Esophagus (tissue), 2 donors: Measurements from ENCODE around the gene NOL9. TPM values are rescaled to one million over a fixed set of nuclear protein-coding genes. Genes with fewer than 3 reads are reported as not detected.

ENCODE experiments used
- H3K27ac ChIP-seq, 2 donors: one replicate each; pipeline ENCODE4 v1.5.1; 2013; ENCODE audit warnings: low read depth in 2 of 2, mild to moderate bottlenecking in 2 of 2, inconsistent platforms in 1 of 2, low read length in 1 of 2, moderate library complexity in 1 of 2
- H3K27me3 ChIP-seq, 2 donors: one replicate each; pipeline ENCODE4 v1.6.1; 2013; ENCODE audit warnings: low read length in 2 of 2, control low read depth in 1 of 2, mild to moderate bottlenecking in 1 of 2; ENCODE audit not compliant: insufficient read depth in 2 of 2, control insufficient read depth in 1 of 2
- H3K36me3 ChIP-seq, 2 donors: one replicate each; pipeline ENCODE4 v1.6.1; 2013; ENCODE audit warnings: low read length in 1 of 2; ENCODE audit not compliant: control insufficient read depth in 2 of 2, insufficient read depth in 2 of 2
- H3K4me1 ChIP-seq, 2 donors: one replicate each; pipeline ENCODE4 v1.6.1; 2013; ENCODE audit warnings: low read length in 1 of 2; ENCODE audit not compliant: control insufficient read depth in 2 of 2, insufficient read depth in 2 of 2
- H3K4me3 ChIP-seq, 2 donors: one replicate each; pipeline ENCODE4 v1.5.1; 2013; ENCODE audit warnings: low read length in 2 of 2, mild to moderate bottlenecking in 2 of 2, low read depth in 1 of 2, moderate library complexity in 1 of 2
- H3K9me3 ChIP-seq, 2 donors: one replicate each; pipeline ENCODE4 v1.6.1; 2013; ENCODE audit warnings: mild to moderate bottlenecking in 2 of 2, low read depth in 1 of 2, low read length in 1 of 2, moderate library complexity in 1 of 2; ENCODE audit not compliant: control insufficient read depth in 2 of 2, insufficient read depth in 1 of 2
- WGBS, 2 donors: extraction: QIAGEN DNeasy Blood & Tissue Kit; methylation state at CpG; one replicate each; pipeline ENCODE4 v1.1.7; 2013; 5-methylcytosine and 5-hydroxymethylcytosine counted together
- polyA plus RNA-seq, 2 donors: library from polyadenylated mRNA; stranded (reverse); fragments of 200-250 nt; gene quantifications; one replicate each; pipeline ENCODE4 v1.2.3, GENCODE V29; 2013
- donor health status: healthy with polysubstance abuse.
- donor health status: Bipolar disorder and iron deficiency.

The NOL9 gene
- polyA plus RNA-seq, 2 donors = 3.8 to 5.7 TPM

- Histone ChIP-seq H3K27me3 (no peaks in the 10 kb centered on the region), H3K27ac (no peak overlapping the region), H3K36me3 (no peaks in the 10 kb centered on the region), H3K9me3 (no peaks in the 10 kb centered on the region), H3K4me1 (no peaks in the 10 kb centered on the region), H3K4me3 (no peak overlapping the region)
- WGBS, 2 donors = 89 to 91% methylated on average over 11 of the region's 11 CpGs
These were observed 45.5 kb downstream of the NOL9 start for GRCh38 chr1:6508816-6509189.

DNA sequence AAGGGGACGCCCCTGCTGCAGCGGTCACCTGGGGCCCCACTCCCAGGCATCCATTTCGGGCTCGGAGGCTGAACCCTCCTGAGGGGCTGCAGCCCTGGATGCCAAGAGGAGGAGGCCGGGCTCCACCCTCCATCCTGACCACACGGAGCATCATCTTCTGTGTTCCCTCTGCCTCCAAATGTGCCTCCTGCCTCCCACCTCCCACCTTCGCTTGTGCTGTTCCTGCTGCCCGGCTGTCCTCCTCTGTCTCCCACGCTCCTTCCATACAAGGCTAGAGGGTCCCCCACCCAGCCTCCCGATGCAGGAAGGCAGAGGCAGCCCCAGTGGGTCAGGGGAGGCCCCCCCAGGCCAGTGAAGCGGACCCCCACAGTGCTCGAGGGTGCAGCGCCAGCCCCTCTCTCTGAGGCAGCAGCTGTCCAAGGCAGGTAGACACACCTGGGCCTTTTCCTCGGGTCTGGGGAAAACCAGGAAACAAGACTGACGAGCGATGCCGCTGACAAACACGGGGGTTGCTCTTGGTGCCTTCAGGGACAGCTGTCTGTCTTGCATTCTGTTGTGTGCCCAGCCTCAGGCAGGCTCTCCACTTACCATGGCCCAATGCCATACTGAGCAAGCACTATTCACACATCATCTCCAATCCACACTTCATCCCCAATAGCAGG is 46.0 kb downstream of the NOL9 start:
- 83 to 86% methylated on average over 18 of the region's 18 CpGs for WGBS, 2 donors
- Histone ChIP-seq H3K27me3 (no peaks in the 10 kb centered on the region), H3K4me1 (no peaks in the 10 kb centered on the region), H3K36me3 (no peaks in the 10 kb centered on the region), H3K27ac (no peak overlapping the region), H3K4me3 (no peak overlapping the region), H3K9me3 (no peaks in the 10 kb centered on the region)

DNA sequence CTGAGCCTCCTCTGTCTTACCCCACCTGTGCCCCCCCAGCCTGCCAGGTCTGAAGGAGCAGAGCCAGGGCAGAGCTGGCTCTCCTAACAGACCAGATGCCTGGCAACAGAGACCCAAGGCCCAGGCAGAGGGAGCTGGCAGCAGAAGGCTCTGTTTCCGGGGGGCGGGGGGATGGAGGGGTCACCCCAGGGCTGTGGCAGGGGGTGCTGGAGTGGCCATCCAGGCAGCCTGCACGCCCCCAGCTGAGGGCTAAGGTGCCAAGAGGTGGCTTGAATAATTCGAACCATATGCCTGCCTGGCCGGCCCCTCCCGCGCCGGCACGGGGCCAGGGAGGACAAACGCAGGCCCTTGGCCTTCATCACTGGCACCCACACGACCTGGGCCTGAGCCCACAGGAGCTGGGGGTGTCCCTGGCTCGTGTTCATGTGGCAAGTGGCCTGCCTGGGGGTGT is 46.8 kb downstream of the NOL9 start:
- no peak overlapping the region for H3K4me3 ChIP-seq
- no peaks in the 10 kb centered on the region for H3K27me3 ChIP-seq
- 73 to 80% methylated on average over 12 of the region's 12 CpGs for WGBS, 2 donors
- H3K9me3 ChIP-seq = no peaks in the 10 kb centered on the region
- H3K27ac ChIP-seq = no peak overlapping the region
- H3K36me3 ChIP-seq = no peaks in the 10 kb centered on the region
- no peaks in the 10 kb centered on the region for H3K4me1 ChIP-seq

DNA sequence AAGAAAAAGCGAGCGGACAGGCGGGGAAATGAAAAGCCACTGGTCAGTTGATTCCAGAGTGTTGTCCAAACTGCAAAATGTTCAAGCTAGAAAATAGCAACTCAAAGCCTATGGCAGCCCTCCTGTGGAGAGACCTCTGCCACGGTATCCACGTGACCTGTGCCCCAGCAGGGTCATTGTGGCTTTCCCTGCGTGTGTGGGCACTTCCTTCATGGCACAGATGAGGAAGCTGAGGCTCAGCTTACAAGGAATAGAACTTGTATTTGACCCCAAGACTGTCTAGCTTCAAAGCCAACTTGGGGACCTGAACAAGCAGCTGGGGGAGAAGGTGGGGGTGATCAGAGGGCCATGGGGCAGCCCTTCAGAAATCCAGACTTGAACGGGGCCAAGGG is 47.3 kb downstream of the NOL9 start:
- no peak overlapping the region for H3K27ac ChIP-seq
- H3K9me3 ChIP-seq = no peaks in the 10 kb centered on the region
- no peaks in the 10 kb centered on the region for H3K4me1 ChIP-seq
- H3K27me3 ChIP-seq = no peaks in the 10 kb centered on the region
- no peaks in the 10 kb centered on the region for H3K36me3 ChIP-seq
- H3K4me3 ChIP-seq = no peak overlapping the region
- 68 to 77% methylated on average over 7 of the region's 7 CpGs for WGBS, 2 donors

- Histone ChIP-seq H3K27me3 (no peaks in the 10 kb centered on the region), H3K27ac (no peak overlapping the region), H3K4me3 (no peak overlapping the region), H3K9me3 (no peaks in the 10 kb centered on the region), H3K36me3 (no peaks in the 10 kb centered on the region), H3K4me1 (no peaks in the 10 kb centered on the region)
- WGBS, 2 donors = 78 to 85% methylated on average over 31 of the region's 31 CpGs
These were observed 47.9 kb downstream of the NOL9 start for GRCh38 chr1:6506210-6507036.

DNA sequence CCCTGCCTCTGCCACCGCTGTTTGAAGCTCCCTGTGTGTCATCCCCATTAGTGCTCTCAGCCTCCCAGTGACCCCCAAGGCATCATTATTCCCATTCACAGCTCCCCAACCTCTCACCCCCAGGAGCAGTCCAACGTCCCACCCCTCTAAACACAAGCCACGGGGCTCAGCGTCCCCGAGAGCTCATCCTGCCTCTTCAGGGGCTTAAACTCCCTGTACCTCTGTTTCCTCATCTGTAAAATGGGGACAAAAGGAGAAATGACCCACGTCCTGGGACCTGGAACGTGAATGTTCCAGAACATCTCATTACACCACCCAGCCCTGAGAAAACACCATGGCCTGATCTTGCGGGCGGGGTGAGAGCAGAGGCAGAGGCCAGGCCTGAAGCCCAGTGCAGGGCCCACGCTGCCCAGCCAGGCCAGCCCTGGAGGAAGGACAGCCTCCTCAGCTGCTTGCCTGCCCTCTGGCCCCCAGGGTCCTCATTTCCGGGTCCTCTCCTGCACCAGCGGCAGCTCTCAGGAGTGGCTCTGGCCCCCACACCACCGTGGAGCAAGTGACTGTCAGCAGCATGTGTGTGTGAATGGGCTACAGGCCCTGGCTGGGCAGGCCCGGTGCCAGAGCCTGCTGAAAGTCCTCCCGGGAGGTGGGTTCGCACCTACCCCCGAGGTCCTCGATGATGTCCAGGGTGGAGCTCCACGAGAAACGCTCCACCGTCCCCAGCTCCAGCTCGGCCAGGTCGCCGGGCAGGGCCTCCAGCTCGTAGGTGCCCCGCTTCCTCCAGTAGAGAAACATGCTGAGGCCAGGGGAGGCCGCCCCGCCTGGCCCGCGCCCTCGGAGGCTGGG is 48.7 kb downstream of the NOL9 start:
- no peak overlapping the region for H3K27ac ChIP-seq
- WGBS, 2 donors = 87 to 88% methylated on average over 31 of the region's 31 CpGs
- H3K4me1 ChIP-seq = no peaks in the 10 kb centered on the region

GRCh38 chr1:6504887-6505286 is 49.4 kb downstream of the NOL9 start:
- H3K27ac ChIP-seq = no peak overlapping the region
- WGBS, 2 donors = 86 to 92% methylated on average over 15 of the region's 15 CpGs
- no peak overlapping the region for H3K4me3 ChIP-seq
- H3K27me3 ChIP-seq = no peaks in the 10 kb centered on the region
- no peaks in the 10 kb centered on the region for H3K4me1 ChIP-seq
- no peaks in the 10 kb centered on the region for H3K9me3 ChIP-seq
- H3K36me3 ChIP-seq = no peaks in the 10 kb centered on the region

More for the DNA sequence above, 48.7 kb downstream of the NOL9 start:
- Histone ChIP-seq H3K36me3 (no peaks in the 10 kb centered on the region), H3K9me3 (no peaks in the 10 kb centered on the region), H3K27me3 (no peaks in the 10 kb centered on the region), H3K4me3 (no peak overlapping the region)

- no peaks in the 10 kb centered on the region for H3K36me3 ChIP-seq
- H3K4me1 ChIP-seq = no peaks in the 10 kb centered on the region
- 82 to 85% methylated on average over 19 to 20 of the region's 20 CpGs for WGBS, 2 donors
- no peak overlapping the region for H3K27ac ChIP-seq
- H3K4me3 ChIP-seq = no peak overlapping the region
- no peaks in the 10 kb centered on the region for H3K9me3 ChIP-seq
- H3K27me3 ChIP-seq = no peaks in the 10 kb centered on the region
These were observed 50.3 kb downstream of the NOL9 start for GRCh38 chr1:6503884-6504602.
